H1 (cell line): ENCODE results near the gene MCM3AP. TPM values are rescaled to one million over a fixed set of nuclear protein-coding genes. Genes with fewer than 3 reads are reported as not detected.

ENCODE experiments used
- ASH2L ChIP-seq: fragments of 200-600, 300-600 bp; sonication (generic); IDR thresholded peaks from one replicate; pipeline ENCODE4 v1.7.1; 2017; ENCODE audit warnings: low read length
- BRCA1 ChIP-seq: IDR thresholded peaks from 2 replicates; pipeline ENCODE4 v1.6.1; 2012; ENCODE audit warnings: low read depth, low read length, improper control_type of control experiment
- CTBP2 ChIP-seq: IDR thresholded peaks from 2 replicates; pipeline ENCODE4 v1.7.0; 2011; ENCODE audit warnings: borderline replicate concordance, mild to moderate bottlenecking, moderate library complexity, mixed read lengths, low read length; ENCODE audit not compliant: insufficient read depth, insufficient read length
- MAFK ChIP-seq: IDR thresholded peaks from 2 replicates; pipeline ENCODE4 v1.6.1; 2012; ENCODE audit warnings: low read depth, mild to moderate bottlenecking, improper control_type of control experiment, low read length
- PHF8 ChIP-seq: fragments of 200-600 bp; sonication (generic); conservative IDR thresholded peaks from 2 replicates; pipeline ENCODE4 v1.7.1; 2012; ENCODE audit warnings: low read depth, mild to moderate bottlenecking, inconsistent platforms, low read length, moderate library complexity
- SP4 ChIP-seq: IDR thresholded peaks from 2 replicates; pipeline ENCODE4 v1.6.1; 2012; ENCODE audit warnings: low read length, inconsistent platforms
- SRF ChIP-seq: IDR thresholded peaks from 2 replicates; pipeline ENCODE4 v1.6.1; 2011; ENCODE audit warnings: mild to moderate bottlenecking, low read depth, low read length, moderate library complexity
- SUZ12 ChIP-seq: fragments of 200-600 bp; sonication (generic); IDR thresholded peaks from 2 replicates; pipeline ENCODE4 v1.6.1; 2012; ENCODE audit warnings: mild to moderate bottlenecking, inconsistent platforms, low read length, moderate library complexity, mixed read lengths
- YY1 ChIP-seq: IDR thresholded peaks from 2 replicates; pipeline ENCODE4 v1.6.1; 2011; ENCODE audit warnings: low read depth, mild to moderate bottlenecking, low read length
- polyA plus RNA-seq, 7 experiments: library from polyadenylated mRNA; depleted of rRNA in 3 of 7; stranded (reverse) in 5 of 7; unstranded in 2 of 7; fragments of >200 nt in 5 of 7; fragments of 200-250 nt in 2 of 7; gene quantifications; 1 replicate in 5 of 7; 2 replicates in 1 of 7; 4 replicates in 1 of 7; pipeline versions ENCODE4 v1.2.1 to v1.2.3, GENCODE V29; 2011 to 2013; ENCODE audit warnings: missing spikeins in 2 of 7, mixed read lengths in 2 of 7
- total RNA-seq: library from RNA; stranded (reverse); fragmentation: NEBNext Ultra II Directional; extraction: Animal tissue kit (Norgen Biotek cat#: 25700); gene quantifications from 2 replicates; pipeline ENCODE4 v1.2.1, GENCODE V29; 2021

MCM3AP gene
- total and polyA plus RNA-seq, 2 of the 8 experiments (the other 6 are each of a cell fraction or from before 2014, with no cell fraction given): 37.2 to 119 TPM

GRCh38 chr21:46208761-46209721 lies 76.4 kb downstream of the MCM3AP start (continued):
- TF ChIP-seq SUZ12 (no peak), ASH2L (no peak), PHF8 (no peak), SP4 (no peak), SRF (no peak), MAFK (no peak), YY1 (no peak), BRCA1 (no peak), CTBP2 (no peak)
